OCI-LY7 (cell line): Measurements from ENCODE around the gene IL15RA. TPM values are rescaled to one million over a fixed set of nuclear protein-coding genes. Genes with fewer than 3 reads are reported as not detected.

Experiments
- BruUV-seq: library from RNA; stranded (reverse); fragments of 400-500 nt; replicated peaks from 2 replicates; lab custom pipeline; 2021; lab: Mats Ljungman, UMichigan
- CTCF ChIA-PET: fragments of 300-600 bp; sonication (Branson Sonifier 250); formaldehyde crosslinking; loops from one replicate; lab custom pipeline; 2022; ENCODE audit warnings: antibody characterized with exemption; ENCODE audit not compliant: unreplicated experiment; lab: Charles Lee
- POLR2A ChIA-PET: fragments of 300-600 bp; sonication (Branson Sonifier 250); formaldehyde crosslinking; loops from one replicate; lab custom pipeline; 2022; ENCODE audit warnings: antibody characterized with exemption; lab: Charles Lee
- DNase-seq: peaks from one replicate; pipeline ENCODE4 v3.0.0-alpha.2; 2015; ENCODE audit warnings: low spot score
- H2AFZ ChIP-seq: fragments of 200-600 bp; sonication (generic), shearing (Covaris generic); 2 replicates; pipeline ENCODE4 v1.6.1; 2014; ENCODE audit warnings: mild to moderate bottlenecking, antibody characterized with exemption, low read length, moderate library complexity
- H3K27ac ChIP-seq: fragments of 200-600 bp; sonication (generic); 2 replicates; pipeline ENCODE4 v1.5.1; 2014; ENCODE audit warnings: mixed run types, low read depth, mild to moderate bottlenecking, moderate library complexity, low read length, inconsistent platforms; ENCODE audit not compliant: poor library complexity, severe bottlenecking
- H3K36me3 ChIP-seq: fragments of 200-600 bp; sonication (generic); 2 replicates; pipeline ENCODE4 v1.6.1; 2014; ENCODE audit warnings: mild to moderate bottlenecking, antibody characterized with exemption, low read length, moderate library complexity, mixed read lengths; ENCODE audit not compliant: insufficient read depth
- H3K4me1 ChIP-seq: fragments of 200-600 bp; sonication (generic); 2 replicates; pipeline ENCODE4 v1.5.1; 2014; ENCODE audit warnings: mild to moderate bottlenecking, low read length; ENCODE audit not compliant: insufficient read depth, poor library complexity, severe bottlenecking
- H3K4me2 ChIP-seq: fragments of 200-600 bp; sonication (generic); 2 replicates; pipeline ENCODE4 v1.6.1; 2014; ENCODE audit warnings: mild to moderate bottlenecking, low read length
- H3K4me3 ChIP-seq: fragments of 200-600 bp; sonication (generic); 2 replicates; pipeline ENCODE4 v1.5.1; 2014; ENCODE audit warnings: mild to moderate bottlenecking, low read depth, low read length; ENCODE audit not compliant: poor library complexity, severe bottlenecking
- H3K79me2 ChIP-seq: fragments of 200-600 bp; sonication (generic); 2 replicates; pipeline ENCODE4 v1.6.1; 2016; ENCODE audit warnings: low read depth, mild to moderate bottlenecking, low read length, moderate library complexity, mixed read lengths; ENCODE audit not compliant: insufficient read depth
- H3K9me2 ChIP-seq: fragments of 200-600 bp; sonication (generic); 2 replicates; pipeline ENCODE4 v1.6.1; 2016; ENCODE audit warnings: mild to moderate bottlenecking, low read length, mixed read lengths; ENCODE audit not compliant: insufficient read depth
- H3K9me3 ChIP-seq: fragments of 200-600 bp; sonication (generic); 2 replicates; pipeline ENCODE4 v1.6.1; 2014; ENCODE audit warnings: mild to moderate bottlenecking, mixed run types, low read length, mixed read lengths
- H4K20me1 ChIP-seq: fragments of 200-600 bp; sonication (generic); 2 replicates; pipeline ENCODE4 v1.6.1; 2014; ENCODE audit warnings: mild to moderate bottlenecking, antibody characterized with exemption, low read length, moderate library complexity, mixed read lengths; ENCODE audit not compliant: insufficient read depth
- EZH2phosphoT487 ChIP-seq: fragments of 200-600 bp; sonication (generic); IDR thresholded peaks from 2 replicates; pipeline ENCODE4 v1.6.1; 2018; ENCODE audit warnings: low read depth, borderline replicate concordance, mild to moderate bottlenecking, mixed run types, antibody characterized with exemption, low read length, moderate library complexity, mixed read lengths
- intact Hi-C: fragments of 100-400 bp; cut with micrococcal nuclease; formaldehyde crosslinking; loops from one replicate; pipeline ENCODE4 v1.10.0; 2022; ENCODE audit not compliant: unreplicated experiment
- total RNA-seq, 2 experiments: library from RNA; depleted of rRNA in 1 of 2; stranded (reverse); fragments of >200 nt in 1 of 2; shearing (Covaris generic) in 1 of 2; gene quantifications; 2 replicates each; pipeline ENCODE4 v1.2.3, GENCODE V29; 2014 to 2022
- TF ChIP-seq, protein P1 (sequence below): fragments of 200-600 bp; sonication (generic); conservative IDR thresholded peaks from 2 replicates; pipeline ENCODE4 v1.5.1; 2014; ENCODE audit warnings: mild to moderate bottlenecking, antibody characterized with exemption, low read length, moderate library complexity, mixed read lengths

The IL15RA gene
- total RNA-seq, 2 experiments from 2014 or later: 5.9 to 14.5 TPM

DNA sequence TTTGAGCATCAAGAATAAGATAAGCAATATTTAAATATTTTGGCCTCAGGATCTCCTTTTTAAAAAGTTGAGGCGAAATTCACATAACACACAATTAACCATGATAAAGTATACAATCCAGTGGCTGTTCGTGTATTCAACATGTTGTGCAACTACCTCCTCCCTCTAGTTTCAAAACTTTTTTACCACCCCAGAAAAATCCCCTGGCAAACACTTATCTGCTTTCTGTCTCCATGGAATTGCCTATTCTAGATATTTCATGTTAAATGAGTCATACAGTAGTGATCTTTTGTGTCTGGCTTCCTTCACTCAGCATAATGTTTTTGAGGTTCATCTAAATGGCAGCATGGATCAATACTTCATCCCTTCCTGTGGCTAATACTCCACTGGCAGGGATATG is 31.8 kb upstream of the IL15RA start:
- Histone ChIP-seq H3K4me3 (no peak overlapping the region), H3K36me3 (peaks cover 9% of the 10 kb centered on the region), H2AFZ (no peak overlapping the region), H4K20me1 (no peaks in the 10 kb centered on the region), H3K4me2 (no peak overlapping the region), H3K27ac (no peak overlapping the region), H3K9me3 (peaks cover 11% of the 10 kb centered on the region; the same call in 1 of the 2 replicates), H3K4me1 (peaks cover 4% of the 10 kb centered on the region), H3K79me2 (no peaks in the 10 kb centered on the region), H3K9me2 (no peaks in the 10 kb centered on the region)
- no TSS peak for BruUV-seq
- POLR2A ChIA-PET: interaction anchor here (0.7 kb wide), 1 partner anchor 18 kb away, joined by 3 read pairs; no protein-coding TSS in a partner anchor
- DNase-seq: no peak
- CTCF ChIA-PET: no interaction called here
- TF ChIP-seq, protein P1, sequence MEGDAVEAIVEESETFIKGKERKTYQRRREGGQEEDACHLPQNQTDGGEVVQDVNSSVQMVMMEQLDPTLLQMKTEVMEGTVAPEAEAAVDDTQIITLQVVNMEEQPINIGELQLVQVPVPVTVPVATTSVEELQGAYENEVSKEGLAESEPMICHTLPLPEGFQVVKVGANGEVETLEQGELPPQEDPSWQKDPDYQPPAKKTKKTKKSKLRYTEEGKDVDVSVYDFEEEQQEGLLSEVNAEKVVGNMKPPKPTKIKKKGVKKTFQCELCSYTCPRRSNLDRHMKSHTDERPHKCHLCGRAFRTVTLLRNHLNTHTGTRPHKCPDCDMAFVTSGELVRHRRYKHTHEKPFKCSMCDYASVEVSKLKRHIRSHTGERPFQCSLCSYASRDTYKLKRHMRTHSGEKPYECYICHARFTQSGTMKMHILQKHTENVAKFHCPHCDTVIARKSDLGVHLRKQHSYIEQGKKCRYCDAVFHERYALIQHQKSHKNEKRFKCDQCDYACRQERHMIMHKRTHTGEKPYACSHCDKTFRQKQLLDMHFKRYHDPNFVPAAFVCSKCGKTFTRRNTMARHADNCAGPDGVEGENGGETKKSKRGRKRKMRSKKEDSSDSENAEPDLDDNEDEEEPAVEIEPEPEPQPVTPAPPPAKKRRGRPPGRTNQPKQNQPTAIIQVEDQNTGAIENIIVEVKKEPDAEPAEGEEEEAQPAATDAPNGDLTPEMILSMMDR: no peak
- TF ChIP-seq EZH2phosphoT487: no peak
- intact Hi-C loops: no loop called here

DNA sequence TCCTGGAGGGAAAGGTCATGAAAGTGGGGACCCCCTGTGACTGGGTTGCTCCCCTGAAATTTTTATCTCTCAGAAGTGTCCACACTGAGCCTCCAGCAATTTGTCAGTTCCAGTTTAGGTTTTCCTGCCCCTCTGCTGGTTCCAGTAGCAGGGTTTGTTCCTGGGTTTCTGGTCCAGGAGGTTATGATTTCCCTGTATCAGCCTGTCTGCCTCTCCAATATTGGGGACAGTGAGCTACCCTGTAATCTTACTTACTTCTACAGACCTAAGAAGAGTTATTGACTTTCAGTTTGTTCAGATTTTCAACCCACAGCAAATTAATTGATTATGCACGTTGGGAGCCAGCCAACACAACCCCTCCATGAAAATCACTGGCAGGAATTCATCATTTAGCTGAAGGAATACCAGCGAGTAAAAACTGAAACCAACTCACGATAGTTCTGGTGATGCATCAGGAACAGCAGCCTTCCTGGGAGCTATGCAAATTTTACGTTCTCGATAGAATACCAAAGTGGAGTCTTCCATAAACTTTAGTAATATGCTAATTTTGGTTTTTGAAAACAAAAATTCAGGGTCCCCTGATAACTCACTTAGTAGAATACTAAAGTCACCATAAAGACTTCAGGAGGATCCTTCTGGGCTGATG is 31.3 kb upstream of the IL15RA start:
- DNase-seq: no peak
- no TSS peak for BruUV-seq
- no peaks in the 10 kb centered on the region for H3K4me1 ChIP-seq
- no peaks in the 10 kb centered on the region for H4K20me1 ChIP-seq
- H3K9me2 ChIP-seq: no peaks in the 10 kb centered on the region
- intact Hi-C loops: no loop called here
- peaks cover 11% of the 10 kb centered on the region; the same call in 1 of the 2 replicates for H3K9me3 ChIP-seq
- H3K27ac ChIP-seq: no peak overlapping the region
- H2AFZ ChIP-seq: no peak overlapping the region
- ChIA-PET CTCF (no interaction called here), POLR2A (interaction anchor here (0.7 kb wide), 1 partner anchor 19 kb away, joined by 3 read pairs; no protein-coding TSS in a partner anchor)
- H3K79me2 ChIP-seq: no peaks in the 10 kb centered on the region
- no peak for TF ChIP-seq EZH2phosphoT487
- TF ChIP-seq, protein P1: no peak
- no peak overlapping the region for H3K4me2 ChIP-seq
- H3K36me3 ChIP-seq: peaks cover 9% of the 10 kb centered on the region
- H3K4me3 ChIP-seq: no peak overlapping the region

DNA sequence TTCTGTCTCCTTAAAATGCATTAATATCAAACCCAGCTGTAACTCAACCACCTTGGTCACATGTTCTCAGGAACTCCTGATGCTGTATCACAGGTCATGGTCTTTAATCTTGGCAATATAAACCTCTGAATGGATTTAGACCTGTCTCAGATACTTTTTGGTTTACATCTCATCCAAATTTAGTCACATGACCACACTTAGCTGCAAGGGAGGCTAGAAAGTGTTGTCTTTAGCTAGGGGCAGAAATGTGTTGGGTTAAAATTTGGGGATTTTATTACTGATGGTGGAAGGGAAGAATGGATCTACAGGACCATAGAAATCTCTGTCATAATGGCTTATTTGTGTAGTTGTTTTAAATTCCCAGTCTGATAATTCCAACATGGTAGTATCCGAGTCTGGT is 29.6 kb upstream of the IL15RA start:
- Histone ChIP-seq H3K9me3 (peaks cover 11% of the 10 kb centered on the region; the same call in 1 of the 2 replicates), H3K4me3 (no peak overlapping the region), H3K9me2 (no peaks in the 10 kb centered on the region), H3K36me3 (0 out of 2 replicates have a peak, but pooled peaks cover 2% of the 10 kb centered on the region), H3K4me2 (no peak overlapping the region), H3K4me1 (no peaks in the 10 kb centered on the region), H3K27ac (no peak overlapping the region), H3K79me2 (no peaks in the 10 kb centered on the region), H4K20me1 (no peaks in the 10 kb centered on the region), H2AFZ (no peak overlapping the region)
- DNase-seq: no peak
- ChIA-PET POLR2A (interaction anchor here (0.7 to 1.0 kb wide), 3 partner anchors 13 to 134 kb away, joined by 3 to 4 read pairs (median 3); no protein-coding TSS in a partner anchor), CTCF (interaction anchor here (0.6 kb wide), 1 partner anchor 77 kb away, joined by 3 read pairs; no protein-coding TSS in a partner anchor)
- BruUV-seq: no TSS peak
- intact Hi-C loops: no loop called here
- no peak for TF ChIP-seq EZH2phosphoT487
- TF ChIP-seq, protein P1: no peak
